ENCODE results near the gene STIP1.

The STIP1 gene

GRCh38 chr11:64185693-64186491 lies at the start of gene STIP1:
STIP1 (plus strand) TSS chr11:64186171; CDS start chr11:64186262, 91 bp downstream.
- in situ Hi-C loops (cut with HindIII; ENCODE audit: low sequenced_read_pairs) = no loop called here

- in situ Hi-C loops (cut with HindIII; ENCODE audit: low sequenced_read_pairs) = no loop called here
Measured at GRCh38 chr11:64136765-64137441, 49.1 kb upstream of the STIP1 start.

- in situ Hi-C loops (cut with HindIII; ENCODE audit: low sequenced_read_pairs) = no loop called here
Measured at GRCh38 chr11:64138398-64138797, 47.6 kb upstream of the STIP1 start.

- in situ Hi-C loops (cut with HindIII; ENCODE audit: low sequenced_read_pairs) = no loop called here
Measured at GRCh38 chr11:64139049-64139448, 46.9 kb upstream of the STIP1 start.

DNA sequence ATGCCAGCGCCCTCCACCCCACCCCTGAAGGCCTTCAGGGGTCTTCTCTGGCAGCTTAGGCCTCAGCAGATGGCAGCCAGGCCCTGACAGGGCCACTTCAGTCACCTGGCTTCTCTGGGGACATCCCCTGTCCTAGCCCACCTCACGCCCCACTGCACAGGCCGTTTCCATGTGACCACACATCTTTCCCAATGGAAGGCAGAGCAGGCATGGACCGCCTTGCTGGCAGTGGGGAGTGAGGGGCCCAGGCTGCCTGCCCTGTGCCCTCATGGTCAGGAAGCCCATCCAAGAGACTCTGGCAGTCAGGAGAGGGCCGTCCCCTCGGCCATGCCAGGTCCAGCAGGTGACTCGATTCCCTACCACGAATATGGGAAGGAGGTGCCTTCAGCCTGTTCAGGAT lies 45.9 kb upstream of the STIP1 start:
- in situ Hi-C loops (cut with HindIII; ENCODE audit: low sequenced_read_pairs) = no loop called here

- in situ Hi-C loops (cut with HindIII; ENCODE audit: low sequenced_read_pairs) = no loop called here
Measured at GRCh38 chr11:64141081-64141783, 44.7 kb upstream of the STIP1 start.

GRCh38 chr11:64144587-64145472 lies 41.1 kb upstream of the STIP1 start:
- in situ Hi-C loops (cut with HindIII; ENCODE audit: low sequenced_read_pairs) = no loop called here

DNA sequence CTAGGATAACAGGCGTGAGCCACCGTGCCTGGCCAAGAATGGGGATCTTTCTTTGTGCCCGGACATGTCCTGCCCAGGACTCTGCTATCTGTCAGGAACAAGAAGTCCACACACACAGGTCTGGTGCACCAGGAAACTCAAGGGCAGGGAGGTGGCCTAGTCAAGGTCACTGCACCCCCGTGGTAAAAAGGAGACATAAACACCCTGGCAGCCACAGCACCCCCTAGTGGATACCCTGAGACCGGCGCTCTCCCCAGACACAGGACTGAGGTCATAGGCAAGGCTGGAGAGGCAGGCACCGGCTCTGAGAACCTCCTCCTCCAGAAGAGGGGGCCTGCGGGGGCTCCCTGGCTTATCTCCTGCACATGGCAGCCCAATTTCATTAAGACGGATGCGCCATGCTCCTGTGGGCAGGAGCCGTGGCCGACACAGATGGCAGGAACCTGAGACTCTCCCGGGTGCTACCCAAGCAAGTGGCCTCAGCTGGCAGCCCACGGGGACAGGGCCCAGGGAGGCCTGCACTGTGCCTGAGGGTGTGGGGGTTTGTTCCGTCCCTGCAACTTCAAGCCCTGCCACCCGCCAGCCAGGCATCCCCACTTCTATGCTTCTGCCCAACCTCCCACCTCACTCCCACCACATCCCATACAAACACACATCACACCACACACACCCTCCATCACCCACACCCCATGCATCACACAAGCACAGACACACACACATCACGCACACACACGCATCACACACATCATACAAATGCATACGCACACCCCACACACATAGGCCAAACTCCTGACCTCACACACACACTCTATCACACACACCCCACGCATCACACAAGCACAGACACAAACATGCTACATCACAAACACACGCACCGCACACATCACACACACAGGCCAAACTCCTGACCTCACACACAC lies 39.7 kb upstream of the STIP1 start:
- in situ Hi-C loops (cut with HindIII; ENCODE audit: low sequenced_read_pairs) = no loop called here

DNA sequence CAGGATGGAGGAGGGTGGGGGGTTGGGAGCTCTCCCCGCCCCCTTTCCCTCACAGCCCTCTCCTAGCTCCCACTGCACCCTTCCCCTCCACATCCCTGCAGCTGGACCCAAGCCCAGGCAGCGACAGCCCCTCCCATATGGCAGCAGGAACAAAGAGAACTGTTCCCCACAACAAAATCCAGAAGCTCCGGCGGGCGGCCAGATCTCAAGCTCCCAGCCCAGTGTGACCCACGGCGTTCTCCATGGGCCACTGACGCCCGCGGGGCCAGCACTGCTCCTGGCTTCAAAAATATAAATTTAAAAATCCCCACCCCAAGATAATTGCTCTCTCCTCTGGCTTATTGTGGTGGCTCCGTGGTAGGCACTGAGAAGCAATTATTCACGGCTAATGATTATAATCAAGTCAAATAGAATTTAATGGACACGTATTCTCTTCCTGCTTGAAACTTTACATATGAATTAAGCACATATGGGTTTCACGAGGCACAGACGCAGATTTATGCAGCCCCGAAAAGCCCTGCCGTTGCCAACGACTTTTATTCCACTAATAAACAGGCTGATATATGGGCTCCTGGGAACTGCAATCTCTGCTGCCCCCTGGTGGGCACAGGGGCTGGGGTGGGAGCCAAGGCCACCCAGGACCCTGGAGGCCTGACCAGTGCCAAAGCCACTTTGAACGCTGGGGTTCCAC lies 37.6 kb upstream of the STIP1 start:
- in situ Hi-C loops (cut with HindIII; ENCODE audit: low sequenced_read_pairs) = no loop called here

- in situ Hi-C loops (cut with HindIII; ENCODE audit: low sequenced_read_pairs) = no loop called here
Measured at GRCh38 chr11:64148917-64149617, 36.9 kb upstream of the STIP1 start.

DNA sequence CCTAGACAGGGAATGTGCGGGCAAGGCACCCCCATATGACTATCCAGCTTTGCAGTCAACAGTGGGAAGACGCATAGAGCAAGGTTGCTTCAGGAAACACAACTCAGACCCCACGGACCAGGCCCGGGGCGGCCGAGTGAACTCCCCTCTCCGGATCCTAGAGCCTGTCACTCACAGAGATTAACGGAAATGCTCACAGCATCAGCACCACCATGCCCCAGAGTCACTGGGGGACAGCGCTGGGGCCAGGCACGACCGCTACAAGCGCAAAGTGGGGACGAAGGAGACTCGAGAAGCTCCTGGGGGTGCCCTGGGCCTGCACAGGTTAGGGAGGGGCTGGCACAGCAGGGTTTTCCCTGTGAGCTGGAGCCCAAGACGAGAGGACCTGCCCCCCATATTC lies 35.9 kb upstream of the STIP1 start:
- in situ Hi-C loops (cut with HindIII; ENCODE audit: low sequenced_read_pairs) = no loop called here

DNA sequence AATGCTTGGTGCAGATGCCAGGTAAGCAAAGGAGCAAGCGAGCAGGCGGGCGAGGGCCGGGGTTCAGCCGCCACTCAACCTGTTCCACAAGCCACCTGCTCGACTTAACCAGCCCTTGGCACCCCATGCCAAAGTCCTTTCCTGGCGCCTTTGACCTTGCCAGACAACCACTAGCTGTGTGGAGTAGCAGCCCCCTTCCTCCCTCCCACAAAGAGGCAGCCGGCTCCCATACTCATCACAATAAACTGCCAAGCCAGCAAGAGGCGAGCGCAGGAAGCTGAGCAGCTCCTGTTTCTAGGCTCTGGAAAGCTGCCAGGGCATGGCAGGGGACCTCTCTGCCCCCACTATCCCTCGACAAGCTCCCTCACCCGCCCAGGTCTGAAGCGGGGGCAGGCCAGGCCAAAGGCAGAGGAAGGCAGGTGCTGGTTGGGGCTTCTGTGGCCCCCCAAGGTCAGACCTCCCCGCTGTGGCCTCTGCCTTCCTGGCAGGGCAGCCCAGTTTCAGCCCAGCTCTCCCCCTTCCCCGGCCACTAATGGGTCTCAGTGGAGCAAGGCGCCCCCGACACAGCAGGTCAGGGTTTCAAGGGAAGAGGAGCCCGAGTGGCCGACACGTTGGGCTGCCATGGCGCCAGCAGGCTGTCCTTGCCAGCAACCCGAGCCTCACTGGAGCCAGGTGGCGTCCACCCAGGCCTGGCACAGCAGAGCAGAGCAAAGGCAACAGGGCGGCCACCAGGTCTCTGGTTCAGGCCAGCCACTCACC lies 35.3 kb upstream of the STIP1 start:
- in situ Hi-C loops (cut with HindIII; ENCODE audit: low sequenced_read_pairs) = no loop called here

GRCh38 chr11:64151337-64151736 lies 34.6 kb upstream of the STIP1 start:
- in situ Hi-C loops (cut with HindIII; ENCODE audit: low sequenced_read_pairs) = no loop called here

- in situ Hi-C loops (cut with HindIII; ENCODE audit: low sequenced_read_pairs) = no loop called here
Measured at GRCh38 chr11:64152841-64153691, 32.9 kb upstream of the STIP1 start.

DNA sequence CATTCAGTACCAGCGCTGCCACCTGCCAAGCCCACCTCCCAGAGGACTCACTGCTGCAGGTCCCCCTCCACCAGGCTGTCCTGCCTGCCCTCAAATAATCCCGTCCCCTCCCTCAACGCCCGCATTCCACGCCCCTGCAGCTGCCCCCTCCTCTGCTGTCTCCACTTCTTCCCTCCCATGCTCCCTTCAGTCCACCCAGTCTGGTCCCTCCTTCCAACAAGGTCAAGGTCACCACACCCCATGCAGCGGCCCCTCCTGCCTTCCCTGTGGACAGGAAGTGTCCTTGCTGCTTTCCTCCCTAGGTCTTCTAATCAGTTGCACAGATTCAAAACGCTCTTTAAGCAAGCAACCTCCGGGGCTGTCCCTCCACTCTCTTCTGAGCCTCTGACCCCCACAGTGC lies 32.2 kb upstream of the STIP1 start:
- in situ Hi-C loops (cut with HindIII; ENCODE audit: low sequenced_read_pairs) = no loop called here

GRCh38 chr11:64156235-64157011 lies 29.5 kb upstream of the STIP1 start:
- in situ Hi-C loops (cut with HindIII; ENCODE audit: low sequenced_read_pairs) = no loop called here
